K562 (cell line): Measurements from ENCODE around the gene MBOAT1. TPM values are rescaled to one million over a fixed set of nuclear protein-coding genes. Genes with fewer than 3 reads are reported as not detected.

Experiments used
- ATAC-seq: fragments of 200-7000 bp; cut with Tn5 transposase; 3 replicates; pipeline ENCODE4 v1.9.1; 2020; ENCODE audit warnings: moderate library complexity
- BruUV-seq: library from RNA; stranded (reverse); fragments of 400-500 nt; replicated peaks from 2 replicates; lab custom pipeline; 2021; lab: Mats Ljungman, UMichigan
- CTCF ChIA-PET: fragments of 300-600 bp; formaldehyde crosslinking; extraction: SDS; loops from one replicate; lab custom pipeline; 2021; ENCODE audit warnings: low intra/inter-chr PET ratio; lab: Yijun Ruan, JAX
- POLR2A ChIA-PET: fragments of 300-600, 350-650 bp; sonication (Branson Sonifier 250); formaldehyde crosslinking; extraction: SDS; loops from one replicate; lab custom pipeline; 2021; ENCODE audit warnings: antibody characterized with exemption, inconsistent platforms; lab: Yijun Ruan, JAX
- DNase-seq, 4 experiments: peaks; one replicate each; pipeline versions ENCODE4 v3.0.0 to v3.0.0-alpha.2; 2011 to 2018; ENCODE audit warnings: low spot score in 3 of 4, mixed read lengths in 3 of 4; ENCODE audit errors: extremely low read depth in 1 of 4
- FAIRE-seq: peaks from 2 replicates; lab custom pipeline; 2011; peaks lifted over from hg19 to GRCh38; lab: Jason Lieb, UNC
- H2AFZ ChIP-seq: 2 replicates; pipeline ENCODE4 v1.6.0; 2011; ENCODE audit warnings: low read depth, low read length, control low read depth, inconsistent platforms
- H3K27ac ChIP-seq: fragments of 200-600 bp; 3 replicates; pipeline ENCODE4 v1.8.0; 2011; ENCODE audit warnings: low read depth, mild to moderate bottlenecking, control low read depth, inconsistent platforms, low read length, moderate library complexity, mixed read lengths; ENCODE audit errors: extremely low read depth
- H3K27me3 ChIP-seq, 2 experiments: fragments of 300-600 bp in 1 of 2; 2 replicates in 1 of 2; 3 replicates in 1 of 2; pipeline versions ENCODE4 v1.6.0 to v1.8.0; 2011; ENCODE audit warnings: inconsistent platforms in 2 of 2, low read length in 2 of 2, mild to moderate bottlenecking in 1 of 2, mixed read lengths in 1 of 2, moderate library complexity in 1 of 2; ENCODE audit not compliant: control insufficient read depth in 2 of 2, insufficient read depth in 2 of 2
- H3K36me3 ChIP-seq: fragments of 300-600 bp; 3 replicates; pipeline ENCODE4 v1.8.0; 2011; ENCODE audit warnings: mild to moderate bottlenecking, low read length, inconsistent platforms; ENCODE audit not compliant: control insufficient read depth, insufficient read depth
- H3K4me1 ChIP-seq, 2 experiments: fragments of 200-600 bp in 1 of 2; replicated peaks in 1 of 2; 2 replicates in 1 of 2; 3 replicates in 1 of 2; pipeline versions ENCODE4 v1.5.1 to v1.8.0; 2011; ENCODE audit warnings: inconsistent platforms in 2 of 2, low read length in 2 of 2, mild to moderate bottlenecking in 1 of 2, mixed read lengths in 1 of 2, moderate library complexity in 1 of 2; ENCODE audit not compliant: control insufficient read depth in 2 of 2, insufficient read depth in 2 of 2
- H3K4me2 ChIP-seq: 2 replicates; pipeline ENCODE4 v1.6.1; 2011; ENCODE audit warnings: low read length, control low read depth, inconsistent platforms, mixed read lengths; ENCODE audit not compliant: insufficient read depth
- H3K4me3 ChIP-seq: fragments of 200-600 bp; sonication (generic), shearing (Covaris generic); 2 replicates; pipeline ENCODE4 v1.5.1; 2016; ENCODE audit warnings: control low read depth, inconsistent platforms
- H3K79me2 ChIP-seq: fragments of 200-600 bp; 3 replicates; pipeline ENCODE4 v1.8.0; 2011; ENCODE audit warnings: low read length, inconsistent platforms; ENCODE audit not compliant: control insufficient read depth, insufficient read depth
- H3K9ac ChIP-seq, 2 experiments: 2 replicates each; pipeline versions ENCODE4 v1.6.0 to v1.6.1; 2011; ENCODE audit warnings: low read depth in 2 of 2, low read length in 2 of 2, control low read depth in 1 of 2, inconsistent platforms in 1 of 2, mild to moderate bottlenecking in 1 of 2, mixed read lengths in 1 of 2; ENCODE audit not compliant: insufficient read depth in 1 of 2
- H3K9me1 ChIP-seq: one replicate; pipeline ENCODE4 v1.6.0; 2011; ENCODE audit warnings: inconsistent platforms, mild to moderate bottlenecking, low read length, moderate library complexity; ENCODE audit not compliant: control insufficient read depth, insufficient read depth
- H3K9me3 ChIP-seq: replicated peaks from 2 replicates; pipeline ENCODE4 v1.5.1; 2011; ENCODE audit warnings: low read depth, low read length, inconsistent platforms; ENCODE audit not compliant: control insufficient read depth, insufficient read depth
- H4K20me1 ChIP-seq: replicated peaks from 2 replicates; pipeline ENCODE4 v1.6.1; 2011; ENCODE audit warnings: low read length, inconsistent platforms, mixed read lengths; ENCODE audit not compliant: control insufficient read depth, insufficient read depth
- ETS2 ChIP-seq: IDR thresholded peaks from 2 replicates; pipeline ENCODE4 v1.6.1; 2016; ENCODE audit warnings: borderline replicate concordance, missing genetic modification characterization, mild to moderate bottlenecking, moderate library complexity, missing compliant biosample characterization; ENCODE audit not compliant: poor library complexity, severe bottlenecking
- RBM39 ChIP-seq: fragments of 200-400 bp; formaldehyde crosslinking; optimal IDR thresholded peaks from 2 replicates; pipeline ENCODE3; 2018; ENCODE audit warnings: low read depth, low read length
- SMC3 ChIP-seq: conservative IDR thresholded peaks from 2 replicates; pipeline ENCODE4 v1.6.1; 2011; ENCODE audit warnings: low read depth, low read length, improper control_type of control experiment; ENCODE audit not compliant: insufficient read depth
- ZNF644 ChIP-seq: fragments of 200-800 bp; sonication (Bioruptor generic); IDR thresholded peaks from 2 replicates; pipeline ENCODE4 v1.6.1; 2016; ENCODE audit warnings: low read depth, missing genetic modification characterization, missing compliant biosample characterization
- WGBS: fragments of 100-300 bp; shearing (Covaris generic); methylation state at CpG from one replicate; pipeline ENCODE4 v1.1.6; 2016; ENCODE audit warnings: low coverage, mixed read lengths; ENCODE audit not compliant: insufficient coverage; ENCODE audit errors: missing lambda C conversion rate; 5-methylcytosine and 5-hydroxymethylcytosine counted together
- in situ Hi-C: fragments of 300-500 bp; cut with MboI; formaldehyde crosslinking; loops from 4 replicates; pipeline ENCODE4 v1.15.0; 2018; ENCODE audit warnings: inconsistent platforms, mixed read lengths
- intact Hi-C: fragments of 100-400 bp; cut with micrococcal nuclease; formaldehyde crosslinking; loops from 2 replicates; pipeline ENCODE4 v1.14.2; 2022
- polyA plus RNA-seq, 8 experiments: library from polyadenylated mRNA; depleted of rRNA in 4 of 8; stranded (reverse) in 5 of 8; unstranded in 3 of 8; fragments of >200 nt; fragmentation: Nextera tagmentation in 2 of 8; fragmentation: Illumina TruSeq in 1 of 8; extraction: Ambion mirVana in 2 of 8; extraction: Trizol in 1 of 8; gene quantifications; 2 replicates each; pipeline versions ENCODE4 v1.2.1 to v1.2.3, GENCODE V29; 2011 to 2014; ENCODE audit warnings: inconsistent platforms in 1 of 8, missing spikeins in 1 of 8
- total RNA-seq, 7 experiments: library from RNA; depleted of rRNA in 6 of 7; stranded (reverse); fragments of >200 nt in 6 of 7; fragmentation: Illumina TruSeq in 2 of 7; extraction: Trizol in 2 of 7; gene quantifications; 2 replicates each; pipeline versions ENCODE4 v1.2.1 to v1.2.3, GENCODE V29; 2011 to 2021; ENCODE audit warnings: low replicate concordance in 1 of 7
- TF ChIP-seq, protein P1 (sequence below): sonication (generic); formaldehyde crosslinking; IDR thresholded peaks from 2 replicates; pipeline ENCODE4 v1.8.0; 2022; ENCODE audit warnings: mild to moderate bottlenecking, missing genetic modification reagents, borderline replicate concordance

The MBOAT1 gene
- total and polyA plus RNA-seq, 9 of the 15 experiments (the other 6 are each of a cell fraction or from before 2014, with no cell fraction given) = 0.13 to 16.5 (median 10.3) TPM

- Histone ChIP-seq H3K4me1 (peaks cover 3 to 4% of the 10 kb centered on the region in 2 experiments; a peak in 2 of 5 replicates), H3K27me3 (no peaks in the 10 kb centered on the region), H2AFZ (no peak overlapping the region), H3K9me3 (no peaks in the 10 kb centered on the region), H3K9me1 (no peaks in the 10 kb centered on the region), H3K36me3 (no peaks in the 10 kb centered on the region), H3K9ac (no peak overlapping the region), H3K27ac (no peak overlapping the region), H3K4me2 (no peak overlapping the region), H3K4me3 (no peak overlapping the region), H4K20me1 (no peaks in the 10 kb centered on the region), H3K79me2 (no peaks in the 10 kb centered on the region)
- DNase-seq = no peak
- in situ Hi-C loops (no loop called here), intact Hi-C loops (no loop called here)
- no peak for FAIRE-seq
- 59% methylated on average over 3 of the region's 3 CpGs for WGBS
- no TSS peak for BruUV-seq
- ATAC-seq = no peak
- ChIA-PET POLR2A (interaction anchor here (0.7 to 1.0 kb wide), 2 partner anchors 9 to 23 kb away, joined by 3 to 5 read pairs; no protein-coding TSS in a partner anchor), CTCF (no interaction called here)
- no peak for TF ChIP-seq ETS2 (tag)
- TF ChIP-seq RBM39 = no peak
- TF ChIP-seq, protein P1, sequence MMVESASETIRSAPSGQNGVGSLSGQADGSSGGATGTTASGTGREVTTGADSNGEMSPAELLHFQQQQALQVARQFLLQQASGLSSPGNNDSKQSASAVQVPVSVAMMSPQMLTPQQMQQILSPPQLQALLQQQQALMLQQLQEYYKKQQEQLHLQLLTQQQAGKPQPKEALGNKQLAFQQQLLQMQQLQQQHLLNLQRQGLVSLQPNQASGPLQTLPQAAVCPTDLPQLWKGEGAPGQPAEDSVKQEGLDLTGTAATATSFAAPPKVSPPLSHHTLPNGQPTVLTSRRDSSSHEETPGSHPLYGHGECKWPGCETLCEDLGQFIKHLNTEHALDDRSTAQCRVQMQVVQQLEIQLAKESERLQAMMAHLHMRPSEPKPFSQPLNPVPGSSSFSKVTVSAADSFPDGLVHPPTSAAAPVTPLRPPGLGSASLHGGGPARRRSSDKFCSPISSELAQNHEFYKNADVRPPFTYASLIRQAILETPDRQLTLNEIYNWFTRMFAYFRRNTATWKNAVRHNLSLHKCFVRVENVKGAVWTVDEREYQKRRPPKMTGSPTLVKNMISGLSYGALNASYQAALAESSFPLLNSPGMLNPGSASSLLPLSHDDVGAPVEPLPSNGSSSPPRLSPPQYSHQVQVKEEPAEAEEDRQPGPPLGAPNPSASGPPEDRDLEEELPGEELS (CRISPR knock-in tag) = no peak
- TF ChIP-seq SMC3 = no peak
- TF ChIP-seq ZNF644 (tag) = no peak
Measured at GRCh38 chr6:20153194-20153593, 59.1 kb downstream of the MBOAT1 start.
